SK-MEL-5 (cell line): Measurements from ENCODE around the gene PRKG1. TPM values are rescaled to one million over a fixed set of nuclear protein-coding genes. Genes with fewer than 3 reads are reported as not detected.

Source experiments
- DNase-seq: peaks from one replicate; pipeline ENCODE4 v3.0.0-alpha.2; 2016; ENCODE audit warnings: low read depth, low spot score
- in situ Hi-C: cut with HindIII; loops from 2 replicates; pipeline ENCODE4 v1.10.0; 2016; ENCODE audit warnings: low sequenced_read_pairs, high pct_unique_total_duplicates, low pct_unique_long_range_greater_than_20kb
- polyA plus RNA-seq, 2 experiments: library from polyadenylated mRNA; depleted of rRNA; stranded (reverse); fragments of >200 nt; gene quantifications; 2 replicates each; pipeline ENCODE4 v1.2.3, GENCODE V29; 2015
- total RNA-seq: library from RNA; depleted of rRNA; stranded (reverse); fragments of >200 nt; shearing (Covaris generic); gene quantifications from 2 replicates; pipeline ENCODE4 v1.2.3, GENCODE V29; 2014; rRNA removed

Gene PRKG1
- total RNA-seq, result 4.6 and 5.5 TPM in 2 replicates
- 1.7 and 2.7 TPM in 2 replicates for polyA plus RNA-seq (2015; cell fraction: cytosol; rRNA removed)
- 1.2 and 1.6 TPM in 2 replicates for polyA plus RNA-seq (2015; cell fraction: nucleus; rRNA removed)

- peak; percentile 76 for DNase-seq
- in situ Hi-C loops, result no loop called here
These were observed at the start of gene PRKG1 for GRCh38 chr10:51074238-51075028. TSS of gene PRKG1 (plus strand) at chr10:51074487.

- in situ Hi-C loops, result no loop called here
These were observed 45.9 kb upstream of the PRKG1 start for GRCh38 chr10:51028420-51028819.

DNA sequence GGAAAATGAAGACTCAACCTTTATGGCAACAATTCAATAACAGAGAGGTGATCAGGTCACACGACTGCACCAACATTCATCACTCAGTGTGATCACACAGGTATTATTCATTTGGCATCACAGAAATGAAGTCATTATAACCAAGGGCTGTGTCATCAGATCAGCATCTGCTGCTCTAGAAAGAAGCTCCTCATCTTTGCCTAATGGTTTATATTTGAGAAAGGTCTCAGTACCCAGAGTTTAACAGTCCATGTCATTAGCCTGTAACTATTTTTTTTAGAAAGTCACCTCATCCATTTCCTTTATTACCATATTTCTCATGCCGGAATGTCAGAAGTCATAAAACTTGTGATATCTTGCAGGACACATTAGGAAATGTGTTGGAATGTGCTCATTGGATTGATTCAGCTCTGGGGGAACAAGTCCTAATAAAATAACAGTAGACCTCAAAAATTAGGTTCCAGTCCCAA lies 45.1 kb upstream of the PRKG1 start:
- DNase-seq, result no peak
- in situ Hi-C loops, result no loop called here

More at GRCh38 chr10:51028420-51028819, 45.9 kb upstream of the PRKG1 start:
- DNase-seq, result no peak

DNA sequence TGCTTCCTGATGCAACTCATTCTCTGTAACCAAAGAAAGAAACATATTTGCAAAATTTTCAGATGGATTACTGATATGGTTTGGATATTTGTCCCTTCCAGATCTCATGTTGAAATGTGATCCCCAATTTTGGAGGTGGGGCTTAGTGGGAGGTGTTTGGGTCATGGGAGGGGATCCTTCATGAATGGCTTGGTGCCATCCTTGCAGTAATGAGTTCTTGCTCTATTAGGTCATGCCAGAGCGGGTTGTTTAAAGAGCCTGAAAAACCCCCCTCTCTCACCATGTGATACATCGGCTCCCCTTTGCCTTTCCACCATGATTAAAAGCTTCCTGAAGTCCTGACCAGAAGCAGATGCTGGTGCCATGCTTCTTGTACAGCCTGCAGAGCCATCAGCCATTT lies 43.8 kb upstream of the PRKG1 start:
- in situ Hi-C loops, result no loop called here
- DNase-seq, result no peak

GRCh38 chr10:51031950-51032349 lies 42.3 kb upstream of the PRKG1 start:
- in situ Hi-C loops, result no loop called here
- no peak for DNase-seq

GRCh38 chr10:51034769-51035168 lies 39.5 kb upstream of the PRKG1 start:
- no peak for DNase-seq

DNA sequence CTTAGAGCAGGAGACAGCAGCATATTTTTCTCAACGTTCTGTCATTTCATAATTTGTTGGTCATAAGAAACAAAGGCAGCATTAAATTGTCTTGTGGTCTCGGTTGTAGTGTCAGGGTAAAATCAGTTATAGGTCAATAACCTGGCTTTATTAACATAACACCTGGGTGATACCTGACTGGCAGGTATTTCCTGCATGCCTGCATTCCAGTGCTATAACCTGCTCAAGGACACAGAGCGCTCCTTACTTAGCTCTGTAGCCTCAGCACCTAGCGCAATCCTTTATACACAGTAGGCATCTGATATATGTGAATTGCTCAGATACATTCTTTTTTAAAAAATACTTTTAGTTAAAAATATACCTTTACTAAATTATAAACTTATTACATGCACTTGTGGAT lies 38.9 kb upstream of the PRKG1 start:
- no peak for DNase-seq
- in situ Hi-C loops, result no loop called here

More at GRCh38 chr10:51034769-51035168, 39.5 kb upstream of the PRKG1 start:
- in situ Hi-C loops, result no loop called here

GRCh38 chr10:51045871-51046270 lies 28.4 kb upstream of the PRKG1 start:
- in situ Hi-C loops, result no loop called here
- no peak for DNase-seq

DNA sequence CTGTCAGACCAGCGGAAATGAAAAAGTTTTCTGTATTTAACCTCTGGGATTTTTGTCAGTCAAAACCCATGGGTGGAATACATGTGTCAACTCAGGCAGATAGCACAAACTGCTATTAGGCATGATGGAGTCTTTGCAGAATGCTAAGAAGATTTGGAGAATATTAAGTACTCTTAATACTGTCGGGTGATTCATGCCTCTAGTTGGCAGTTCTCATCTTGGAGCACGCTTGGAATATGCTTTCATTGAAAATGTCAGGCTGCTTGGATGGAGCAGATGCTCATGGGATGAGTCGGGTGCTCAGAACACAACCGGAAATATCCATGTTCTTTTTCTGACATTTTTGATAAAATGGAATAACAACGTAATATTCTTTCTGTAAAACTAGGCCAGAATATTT lies 27.6 kb upstream of the PRKG1 start:
- in situ Hi-C loops, result no loop called here
- DNase-seq, result no peak

GRCh38 chr10:51047857-51048256 lies 26.4 kb upstream of the PRKG1 start:
- in situ Hi-C loops, result no loop called here

DNA sequence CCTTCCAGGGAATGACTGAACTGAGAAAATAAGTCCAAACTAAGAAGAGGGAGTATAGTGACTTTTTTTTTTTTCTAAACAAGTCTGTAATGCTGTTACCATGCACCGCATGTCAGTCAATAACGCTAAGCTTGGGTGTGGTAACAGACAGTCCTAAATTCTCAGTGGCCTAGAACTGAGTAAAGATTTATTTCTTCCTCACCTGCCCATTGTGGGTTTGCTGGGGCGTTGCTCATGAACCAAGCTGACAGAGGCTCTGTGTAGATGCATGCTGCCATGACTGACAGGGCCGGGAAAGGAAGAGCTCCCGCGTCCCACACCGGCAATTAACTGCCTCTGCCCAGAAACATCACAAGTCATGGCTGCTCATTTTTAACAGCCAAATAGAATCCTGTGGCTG lies 25.5 kb upstream of the PRKG1 start:
- in situ Hi-C loops, result no loop called here
- no peak for DNase-seq

More at GRCh38 chr10:51047857-51048256, 26.4 kb upstream of the PRKG1 start:
- DNase-seq, result peak; percentile 47

DNA sequence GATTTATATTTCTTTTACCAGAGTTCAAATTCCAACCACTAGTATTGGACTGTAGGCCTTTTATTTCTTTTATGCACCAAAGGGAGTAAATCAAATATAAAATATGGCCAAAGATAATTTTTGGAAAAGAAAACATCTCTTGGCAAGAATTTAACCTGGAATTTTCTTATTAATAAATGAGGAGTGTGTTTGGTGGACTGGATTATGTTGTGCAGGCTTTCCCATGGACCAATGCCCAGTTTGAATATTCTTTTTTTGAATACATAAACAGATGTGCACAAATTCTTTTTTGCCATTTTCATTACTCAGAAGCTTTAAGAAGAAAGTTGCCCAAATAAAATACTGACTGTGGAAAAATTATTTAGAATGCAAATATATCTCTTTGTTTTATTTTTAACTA lies 22.1 kb upstream of the PRKG1 start:
- DNase-seq, result no peak
- in situ Hi-C loops, result no loop called here

GRCh38 chr10:51057925-51058324 lies 16.4 kb upstream of the PRKG1 start:
- no peak for DNase-seq
- in situ Hi-C loops, result no loop called here

DNA sequence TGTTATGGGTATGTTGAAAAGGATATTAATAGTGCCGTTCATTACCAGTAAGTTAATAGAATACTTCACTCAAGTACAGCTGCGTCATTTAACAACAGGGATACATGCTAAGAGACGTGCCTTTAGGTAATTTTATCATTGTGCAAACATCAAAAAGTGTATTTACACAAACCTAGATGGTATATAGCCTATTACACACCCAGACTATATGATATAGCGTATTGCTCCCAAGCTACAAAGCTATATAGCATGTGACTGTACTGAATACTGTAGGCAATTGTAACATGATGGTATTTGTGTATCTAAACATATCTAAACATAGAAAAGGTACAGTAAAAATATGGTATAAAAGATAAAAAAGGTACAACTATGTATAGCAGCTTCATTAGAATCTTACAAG lies 11.1 kb upstream of the PRKG1 start:
- in situ Hi-C loops, result no loop called here
- no peak for DNase-seq

DNA sequence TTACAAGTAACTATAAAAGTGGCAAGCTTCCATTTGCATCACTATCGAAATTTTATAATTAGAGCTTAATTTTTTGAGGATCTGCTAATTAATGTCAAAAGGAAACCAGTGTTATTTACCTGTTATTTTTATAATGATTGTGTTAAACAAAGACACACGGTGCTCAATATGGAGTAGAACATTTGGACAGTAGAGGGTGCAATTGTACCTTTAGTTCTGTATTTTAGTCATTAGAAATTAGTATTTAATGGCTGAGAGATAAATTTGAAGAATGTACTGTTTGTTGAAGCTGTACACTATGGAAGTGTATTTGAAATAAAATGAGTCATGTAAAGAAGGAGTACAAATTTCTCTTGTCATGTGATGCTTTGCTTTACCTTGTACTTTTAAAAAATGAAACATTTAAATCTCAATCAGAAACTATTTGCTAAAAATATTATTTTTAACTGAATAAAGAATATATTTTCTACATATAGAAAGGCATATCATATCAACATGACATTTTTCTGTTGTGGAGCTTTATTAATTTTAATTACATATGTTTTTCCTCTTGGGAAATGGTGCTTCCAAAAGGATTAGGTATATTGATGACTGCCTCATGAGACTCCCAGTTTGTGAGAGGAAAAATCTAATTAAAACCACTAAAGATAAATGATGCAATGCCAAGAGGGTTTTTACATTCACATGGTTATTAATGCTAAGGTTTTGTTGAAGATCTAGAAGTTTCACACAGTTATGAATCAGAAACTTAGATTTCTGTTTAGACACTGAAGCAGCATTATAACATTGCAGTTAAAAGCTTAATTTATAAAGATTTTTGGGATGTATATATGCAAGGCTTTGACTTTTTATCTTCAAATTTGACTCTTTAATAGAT lies 10.4 kb upstream of the PRKG1 start:
- peak; percentile 61 for DNase-seq
- in situ Hi-C loops, result no loop called here

GRCh38 chr10:51066231-51066630 lies 8.1 kb upstream of the PRKG1 start:
- DNase-seq, result no peak
- in situ Hi-C loops, result no loop called here

GRCh38 chr10:51072210-51072609 lies 2.1 kb upstream of the PRKG1 start:
- in situ Hi-C loops, result no loop called here
- no peak for DNase-seq

DNA sequence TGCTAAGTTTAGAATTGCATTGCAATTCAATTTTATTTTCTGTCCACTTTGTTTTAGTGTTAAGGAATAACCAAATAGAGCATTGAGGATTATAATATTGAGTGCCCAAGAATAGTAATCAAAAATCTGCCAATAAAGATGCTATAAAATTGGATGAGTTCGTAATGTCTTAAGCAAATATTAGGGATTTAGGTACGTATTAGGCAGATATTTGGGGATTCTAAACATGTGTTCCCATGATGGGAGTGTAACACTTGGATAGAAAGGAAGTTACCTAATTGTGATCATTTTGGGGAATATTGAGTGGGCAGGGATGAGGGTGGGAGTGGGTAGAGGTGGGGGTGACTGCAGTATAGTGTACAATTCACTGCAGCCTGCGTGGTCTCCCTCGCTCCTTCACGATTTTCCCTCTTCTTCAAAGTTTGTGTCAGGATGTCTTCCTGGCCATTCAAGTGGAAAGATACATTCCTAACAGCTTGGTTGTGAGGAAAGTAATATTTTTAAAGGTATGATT lies 1.3 kb upstream of the PRKG1 start:
- in situ Hi-C loops, result no loop called here
- no peak for DNase-seq
